NCI-H526 treated with DMSO at 0.1 percent for 48 hours (cell line): Measurements from ENCODE around the gene MAP2K5.

Source experiments
- DNase-seq: peaks from one replicate; lab custom pipeline; 2025; lab: John Stamatoyannopoulos, UW

Gene MAP2K5

DNA sequence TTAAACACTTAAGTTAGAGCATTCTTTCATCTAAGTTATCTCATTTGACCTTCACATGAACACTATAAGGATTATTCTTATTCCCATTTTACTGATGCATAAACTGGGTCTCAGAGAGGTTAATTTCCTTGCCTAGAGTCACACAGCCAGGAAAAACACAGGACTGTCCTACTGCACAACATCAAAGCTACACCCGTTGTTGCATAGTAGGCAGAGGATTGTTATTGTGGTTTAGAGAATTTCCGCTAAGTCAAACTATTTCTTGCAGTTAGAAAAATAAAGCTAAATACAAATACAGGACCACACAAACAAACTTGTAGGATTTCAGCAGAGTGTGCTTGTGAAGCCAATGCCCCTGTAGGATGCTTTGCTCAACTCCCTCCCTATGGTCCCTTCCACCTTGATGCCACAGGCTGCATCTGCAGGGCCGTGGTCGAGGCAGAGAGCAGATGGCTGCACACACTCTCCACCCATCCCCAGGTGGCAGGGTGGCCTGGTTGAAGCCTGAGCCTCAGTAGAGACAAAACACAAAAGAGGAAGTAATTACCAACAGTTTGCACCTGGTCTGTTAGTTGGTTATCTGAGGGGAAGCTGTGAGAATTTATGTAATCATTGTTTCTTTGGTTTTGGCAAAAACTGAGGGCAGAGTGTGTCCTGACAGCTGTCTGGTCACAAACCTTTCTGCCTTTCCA is 241.7 kb downstream of the MAP2K5 start:
- no peak for DNase-seq

DNA sequence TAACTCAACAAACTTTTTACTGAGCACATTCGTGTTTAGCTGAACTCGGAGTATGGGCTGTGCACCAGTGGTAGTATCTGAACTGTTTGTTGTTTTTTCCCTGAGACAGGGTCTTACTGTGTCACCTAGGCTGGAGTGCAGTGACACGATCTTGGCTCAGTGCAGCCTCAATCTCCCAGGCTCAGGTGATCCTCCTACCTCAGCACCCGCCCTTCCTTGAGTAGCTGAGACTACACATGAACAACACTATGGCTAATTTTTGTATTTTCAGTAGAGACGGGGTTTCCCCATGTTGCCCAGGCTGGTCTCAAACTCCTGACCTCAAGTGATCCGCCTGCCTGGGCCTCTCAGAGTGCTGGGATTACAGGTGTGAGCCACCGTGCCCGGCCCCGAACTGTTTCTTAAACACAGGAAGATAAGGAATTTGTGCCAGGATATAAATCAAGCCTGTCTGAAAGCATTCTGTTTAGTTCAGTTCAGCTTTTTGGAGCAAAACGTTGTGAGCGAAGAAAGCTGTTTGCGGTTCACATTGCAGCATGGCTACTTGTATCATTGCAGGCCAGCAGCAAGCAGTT is 242.4 kb downstream of the MAP2K5 start:
- DNase-seq: no peak

DNA sequence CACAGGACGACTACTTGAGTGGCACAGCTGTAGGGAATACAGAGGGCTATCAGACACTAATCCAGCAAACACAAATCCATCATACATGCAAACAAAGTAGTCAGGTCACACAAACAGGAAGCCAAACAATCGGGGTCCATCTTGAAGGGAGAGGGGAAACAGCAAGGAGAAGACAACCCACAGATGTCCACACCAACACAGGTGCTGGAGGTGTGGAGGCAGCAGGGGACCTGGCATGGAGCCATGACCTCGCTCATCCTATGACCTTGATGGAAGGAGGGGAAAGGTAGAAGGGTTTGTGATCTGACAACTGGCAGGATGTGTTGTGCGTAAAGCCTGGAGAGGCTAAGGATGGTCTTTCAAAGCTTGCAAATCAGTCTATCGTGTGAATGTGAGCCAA is 242.9 kb downstream of the MAP2K5 start:
- DNase-seq: no peak

DNA sequence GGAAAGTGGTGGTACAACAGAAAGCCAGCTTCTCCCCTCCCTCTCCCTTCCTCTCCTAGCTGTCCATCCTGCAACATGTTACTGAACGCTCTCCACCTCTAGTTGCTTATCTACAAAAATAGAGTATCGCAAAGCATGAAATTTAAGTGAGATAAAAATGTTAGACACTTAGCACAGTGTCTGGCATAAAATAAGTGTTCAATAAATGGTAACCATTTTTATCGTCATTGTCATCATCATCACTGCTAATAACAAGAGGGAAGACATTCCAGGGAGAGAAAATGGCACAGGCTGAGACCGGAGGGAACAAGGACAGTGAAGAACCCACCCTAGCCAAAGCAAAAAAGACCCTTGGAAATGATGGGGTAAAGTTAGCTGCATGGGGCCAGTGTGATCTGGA is 244.1 kb downstream of the MAP2K5 start:
- no peak for DNase-seq

DNA sequence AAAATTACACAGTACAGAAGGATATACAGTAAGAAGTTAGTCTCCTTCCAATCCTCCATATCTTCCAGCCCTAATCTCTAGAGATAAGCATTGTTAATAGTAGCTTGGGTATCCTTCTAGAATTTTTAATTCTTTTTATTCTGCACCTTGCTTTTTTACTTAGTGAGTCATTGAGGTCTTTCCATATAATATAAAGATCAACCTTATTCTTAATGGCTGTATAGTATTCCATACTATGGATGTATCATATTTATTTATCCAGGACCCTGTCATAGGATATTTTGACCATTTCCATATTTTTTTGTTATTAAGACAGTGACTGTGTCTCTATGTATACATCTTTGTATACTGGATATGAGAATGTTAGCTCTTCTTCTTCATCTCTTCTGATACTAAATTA is 246.5 kb downstream of the MAP2K5 start:
- no peak for DNase-seq

DNA sequence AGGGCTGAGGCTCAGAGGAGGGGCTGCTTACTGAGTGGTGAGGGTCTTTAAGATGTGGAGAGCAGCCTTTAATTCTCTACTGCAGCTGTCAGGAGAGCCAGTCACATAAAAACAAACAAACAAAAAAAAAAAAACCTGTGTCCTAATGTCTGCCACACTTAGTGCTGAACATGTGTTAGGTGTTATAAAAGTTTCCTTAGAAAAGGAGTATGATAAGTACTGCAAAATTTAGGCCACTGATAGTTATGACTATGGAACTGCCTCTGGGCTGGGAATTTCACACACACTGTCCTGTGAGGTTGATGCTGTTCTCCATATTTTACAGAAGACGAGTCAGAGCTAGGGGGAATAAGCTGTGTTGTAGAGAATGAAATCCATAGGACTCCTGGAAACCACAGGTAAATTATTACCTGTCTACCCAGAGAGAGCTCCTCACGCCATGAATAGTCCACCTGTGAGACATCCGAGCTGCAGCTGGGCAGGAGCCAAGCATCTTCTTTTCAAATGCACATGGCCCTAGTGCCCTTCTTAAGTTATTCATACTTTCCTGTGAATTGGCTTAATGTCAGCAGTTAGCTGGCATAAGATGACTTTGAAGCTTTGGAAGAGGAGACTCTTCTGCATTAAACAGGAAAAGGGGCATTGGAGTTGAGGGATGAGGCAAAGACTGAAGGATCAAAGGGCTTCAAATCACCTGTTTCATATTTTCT is 248.3 kb downstream of the MAP2K5 start:
- DNase-seq: no peak

DNA sequence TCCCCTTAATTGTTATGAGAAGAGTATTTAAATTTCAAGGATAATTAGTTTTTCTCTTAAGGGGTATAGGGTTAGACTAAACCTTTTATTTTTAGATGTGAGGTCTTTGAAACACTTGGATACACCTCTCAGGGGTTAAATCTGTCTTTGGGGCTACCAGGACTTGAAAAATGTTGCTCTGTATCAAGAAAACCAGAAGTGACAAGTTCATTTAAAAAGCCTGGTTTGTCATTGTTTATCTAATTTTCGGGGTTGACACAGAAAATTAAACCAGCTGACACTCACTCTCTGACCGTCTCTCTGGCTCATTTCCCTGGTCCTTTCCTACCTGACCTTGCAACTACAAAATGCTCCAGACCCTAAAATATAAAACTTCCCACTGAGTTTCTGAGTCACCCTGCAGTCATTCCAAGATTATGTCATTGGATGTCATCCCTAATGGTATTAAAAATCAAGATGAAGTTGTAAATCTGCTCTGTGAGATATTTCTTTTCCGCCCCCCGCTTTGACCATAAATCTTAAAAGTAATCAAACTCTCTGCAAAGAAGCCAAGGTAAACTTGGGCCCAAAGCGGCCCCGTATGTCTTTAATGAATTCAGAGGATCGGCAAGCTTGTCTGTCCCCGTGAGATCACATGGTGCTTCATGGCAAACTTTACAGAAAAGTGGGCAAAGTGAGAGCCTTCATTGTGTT is 249.9 kb downstream of the MAP2K5 start:
- no peak for DNase-seq

DNA sequence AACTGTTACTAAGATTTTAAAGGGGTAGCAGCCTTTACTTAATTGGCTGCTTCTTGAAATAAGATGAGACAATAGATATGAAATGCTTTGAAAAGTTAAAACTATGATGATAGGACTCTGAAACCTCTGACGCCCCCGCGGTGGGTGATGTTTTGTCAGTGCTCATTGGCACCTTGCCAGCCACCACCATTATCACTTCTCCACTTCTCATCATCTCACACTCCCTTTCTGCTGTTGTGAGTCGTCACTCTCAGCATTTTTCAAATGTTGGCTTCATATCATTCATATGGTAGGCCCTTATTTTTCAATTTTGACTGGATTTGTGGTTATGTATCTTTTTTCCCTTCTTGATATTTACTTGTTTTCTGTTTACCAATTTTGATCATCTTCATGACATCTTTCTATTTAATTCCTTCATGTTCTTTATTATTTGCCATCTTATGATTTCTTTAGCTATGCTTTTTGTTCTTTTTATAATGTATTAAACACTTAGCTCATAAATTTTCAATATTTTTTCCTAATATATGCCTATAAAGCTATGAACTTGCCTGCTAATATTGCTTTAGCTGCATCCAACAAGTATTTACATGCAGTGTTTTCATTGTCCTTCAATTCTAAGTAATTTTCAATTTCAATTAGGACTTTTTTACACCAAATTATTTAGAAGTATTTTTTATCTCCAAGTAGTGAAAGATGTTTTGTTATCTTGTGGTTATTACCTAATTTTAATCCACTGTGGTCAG is 252.5 kb downstream of the MAP2K5 start:
- no peak for DNase-seq

DNA sequence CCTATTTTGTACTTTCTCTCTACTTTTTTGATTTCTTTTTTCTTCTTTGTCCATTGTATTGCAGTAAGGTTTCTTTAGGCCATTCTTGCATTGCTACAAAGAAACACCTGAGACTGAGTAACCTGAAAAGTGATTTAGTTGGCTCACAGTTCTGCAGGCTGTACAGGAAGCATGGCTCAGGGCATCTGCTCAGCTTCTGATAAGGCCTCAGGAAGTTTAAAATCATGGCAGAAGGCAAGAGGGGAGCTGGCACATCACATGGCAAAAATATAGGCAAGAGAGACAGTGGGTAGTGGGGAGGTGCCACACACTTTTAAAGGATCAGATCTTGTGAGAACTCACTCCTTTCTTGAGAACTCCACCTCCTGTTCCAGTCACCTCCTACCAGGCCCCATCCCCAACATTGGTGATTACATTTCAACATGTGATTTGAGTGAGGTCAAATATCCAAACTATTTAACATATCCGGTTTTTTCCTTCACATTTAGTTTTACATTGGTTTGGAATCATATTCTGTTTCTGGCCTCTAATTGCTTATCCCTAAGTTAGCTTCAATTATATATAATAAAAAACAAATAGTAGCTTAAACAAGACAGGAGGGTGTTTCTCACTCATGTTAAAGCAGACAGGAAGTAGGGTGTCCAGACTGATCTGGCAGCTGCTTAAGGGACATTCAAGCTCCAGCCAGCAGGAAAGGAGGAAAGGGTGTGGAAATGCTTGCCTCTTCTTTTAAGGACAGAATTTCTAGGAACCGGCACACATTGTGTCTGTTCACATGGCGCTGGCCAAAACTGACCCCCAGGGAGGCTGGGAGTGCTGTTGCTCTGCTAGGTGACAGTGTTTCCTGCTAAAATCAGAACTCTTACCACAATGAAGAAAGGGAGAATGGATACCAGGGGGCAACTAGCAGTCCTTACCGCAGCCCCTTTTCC is 254.0 kb downstream of the MAP2K5 start:
- DNase-seq: no peak

DNA sequence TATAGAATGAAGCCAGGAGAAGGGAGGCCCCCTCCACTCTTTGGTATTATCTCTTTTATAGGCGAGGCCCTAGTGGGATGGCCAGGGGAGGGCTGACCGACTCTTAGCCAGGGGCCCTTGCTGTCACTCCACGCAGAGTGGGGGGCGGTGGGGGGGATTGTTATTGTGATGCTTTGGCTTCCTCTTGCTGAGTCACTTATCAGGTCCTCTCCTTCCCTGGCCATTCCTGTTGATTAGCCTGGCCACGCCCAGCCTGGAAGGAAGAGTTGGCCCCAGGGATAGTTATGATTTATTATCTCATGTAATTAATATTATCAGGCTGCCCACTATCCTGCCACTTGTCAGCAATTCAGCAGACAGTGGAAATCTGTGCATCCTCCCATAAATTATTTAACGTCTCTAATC is 257.3 kb downstream of the MAP2K5 start:
- no peak for DNase-seq

DNA sequence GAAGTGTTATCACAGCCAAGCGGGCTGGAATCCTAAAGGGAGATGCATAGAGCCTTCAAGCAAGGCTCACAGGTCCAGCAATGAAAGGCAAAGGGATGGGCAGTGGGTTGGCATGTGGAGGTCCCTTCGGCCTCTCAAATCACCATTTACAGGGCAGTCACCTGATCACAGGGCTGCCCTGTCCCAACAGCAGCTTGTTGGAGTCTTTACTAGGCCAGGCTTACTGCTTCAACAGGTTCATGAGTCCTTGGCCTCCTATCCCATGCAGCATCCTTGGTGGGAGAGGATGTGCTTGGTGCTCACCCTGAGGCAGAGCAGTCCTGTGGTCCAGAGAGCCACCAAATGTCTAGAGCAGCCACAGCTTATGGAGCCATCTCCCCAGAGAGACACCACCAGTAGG is 258.6 kb downstream of the MAP2K5 start:
- no peak for DNase-seq

DNA sequence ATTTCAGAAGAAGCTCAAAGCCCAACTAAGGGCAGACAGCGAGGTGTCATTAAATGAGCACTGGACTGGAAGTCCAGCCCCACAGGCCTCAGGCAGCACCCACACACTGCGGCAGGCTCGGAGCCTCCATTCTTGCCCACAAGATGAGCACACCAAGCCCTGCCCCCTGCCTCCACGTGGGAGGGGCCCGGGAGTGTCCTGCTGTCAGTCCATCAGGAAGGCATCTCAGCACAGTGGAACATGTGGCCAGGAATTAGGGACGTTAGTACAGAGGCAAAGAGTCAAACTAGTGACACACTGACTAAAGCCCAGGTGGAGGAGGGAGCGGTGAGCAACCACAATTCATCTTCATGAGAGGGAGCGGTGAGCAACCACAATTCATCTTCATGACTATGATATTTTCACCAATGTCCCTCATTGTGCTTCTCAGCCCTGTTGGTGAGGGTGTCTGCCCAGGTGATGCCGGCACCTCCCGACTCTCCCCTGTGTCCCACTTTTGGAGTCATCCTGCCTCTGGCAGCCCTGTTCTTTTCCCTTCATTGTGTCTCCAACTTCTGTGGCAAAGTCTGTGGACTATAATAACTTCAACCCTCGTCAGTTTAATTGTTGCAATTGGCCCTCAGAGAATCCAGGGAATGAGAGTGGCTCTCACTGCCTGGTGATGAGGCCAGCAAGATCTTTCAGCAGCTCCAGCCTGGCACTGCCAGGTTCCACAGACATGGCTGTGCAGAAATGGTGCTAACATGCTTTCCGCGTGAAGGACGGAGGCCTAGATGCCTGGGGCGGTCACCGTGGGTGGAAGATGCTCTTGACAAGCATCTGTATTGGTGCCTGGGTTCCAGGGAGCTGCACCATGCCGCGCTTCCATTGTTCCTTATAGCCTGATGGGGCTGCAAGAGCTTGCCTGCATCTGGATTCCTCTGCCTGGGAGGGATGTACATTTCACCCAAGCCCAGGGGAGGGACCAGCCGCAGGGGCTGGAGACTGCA is 259.7 kb downstream of the MAP2K5 start:
- no peak for DNase-seq

DNA sequence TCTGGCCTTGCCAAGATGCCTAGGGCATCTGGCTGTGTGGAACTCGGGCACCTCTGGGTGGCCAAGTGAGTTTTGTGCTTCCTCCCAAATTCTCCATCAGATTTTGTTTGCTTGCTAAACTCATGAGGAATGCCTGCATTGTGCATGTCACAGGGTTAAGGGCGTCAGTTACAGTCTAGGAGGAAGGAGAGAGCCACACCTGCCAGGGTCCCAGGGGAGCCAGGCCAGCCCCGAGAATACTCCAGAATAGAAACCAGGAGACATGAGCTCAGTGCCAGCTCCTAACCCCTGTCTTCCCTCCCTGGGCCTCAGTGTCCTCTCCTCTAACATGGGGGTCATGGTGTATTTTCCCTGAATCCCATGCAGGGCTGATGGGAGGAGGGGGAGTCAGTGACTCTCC is 260.8 kb downstream of the MAP2K5 start:
- DNase-seq: no peak

DNA sequence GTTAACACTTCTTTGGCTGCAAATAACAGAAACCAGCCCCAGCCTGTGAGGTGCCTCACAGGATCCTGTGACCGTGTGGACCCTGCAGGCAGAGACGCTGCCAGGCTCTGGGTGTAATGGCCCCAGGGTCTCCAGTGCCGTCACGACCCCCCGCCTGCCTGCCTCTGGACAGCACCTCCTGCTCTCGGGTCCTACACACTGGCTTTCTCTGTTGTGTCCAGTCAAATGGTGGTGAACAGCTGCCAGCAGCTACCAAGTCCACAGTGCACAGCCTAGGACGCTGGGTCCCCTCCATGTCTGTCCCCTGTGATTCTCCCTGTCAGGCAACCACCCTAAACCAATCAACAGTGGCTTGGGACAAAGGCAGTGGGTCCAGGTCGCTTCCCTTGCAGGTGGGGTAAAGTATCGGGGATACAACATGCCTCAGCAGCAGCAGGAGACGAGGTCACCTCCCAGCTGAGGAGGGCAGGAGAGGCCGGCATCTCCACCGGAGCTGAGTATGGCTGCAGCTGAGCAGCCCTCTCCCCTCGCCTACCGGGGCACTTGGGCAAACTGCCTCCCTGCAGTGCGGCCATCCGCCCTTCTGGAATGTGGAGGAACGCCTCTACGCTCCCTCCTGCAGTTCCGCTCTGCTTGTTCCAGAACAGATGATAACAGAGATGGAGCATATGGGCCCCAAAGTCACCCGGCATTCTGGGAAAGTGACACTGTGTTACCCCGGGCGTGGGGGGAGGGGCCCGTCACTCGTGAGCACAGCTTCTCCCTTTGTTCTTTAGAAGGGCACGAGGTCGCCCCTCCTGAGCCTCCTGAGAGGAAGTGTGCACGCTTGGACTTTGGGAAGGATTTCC is 261.7 kb downstream of the MAP2K5 start:
- no peak for DNase-seq

DNA sequence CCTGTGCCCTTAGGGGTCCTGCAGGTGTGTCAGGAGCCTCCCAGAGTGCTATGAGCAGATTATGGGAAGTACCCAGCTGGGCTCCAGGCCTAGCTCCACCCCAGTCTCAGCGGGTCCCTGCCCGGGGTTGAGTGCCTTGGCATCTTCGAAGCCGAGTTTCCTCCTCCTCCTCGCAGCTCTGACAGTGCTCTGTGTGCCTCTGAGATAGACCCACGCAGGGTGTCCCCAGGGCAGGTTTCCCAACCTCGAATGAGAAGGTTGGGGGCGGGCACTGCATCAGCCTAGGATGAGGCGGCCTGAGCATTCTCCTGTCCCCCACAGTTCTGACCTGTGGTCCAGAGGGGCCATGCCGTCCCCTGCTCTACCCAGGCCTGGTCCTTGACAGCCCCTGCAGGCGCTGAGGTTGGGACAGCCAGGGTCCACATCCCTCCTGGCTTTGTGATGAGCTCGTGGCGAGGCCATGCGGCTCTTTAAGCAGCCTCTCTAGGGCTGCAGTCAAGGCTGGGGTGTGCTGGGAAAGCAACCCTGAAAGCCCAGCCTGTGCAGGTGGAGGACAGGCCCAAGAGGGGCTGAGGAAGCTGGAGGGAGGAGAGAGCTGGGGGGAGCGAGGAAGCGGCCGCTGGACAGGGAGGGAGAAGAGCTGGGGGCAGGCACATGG is 262.6 kb downstream of the MAP2K5 start:
- DNase-seq: no peak

DNA sequence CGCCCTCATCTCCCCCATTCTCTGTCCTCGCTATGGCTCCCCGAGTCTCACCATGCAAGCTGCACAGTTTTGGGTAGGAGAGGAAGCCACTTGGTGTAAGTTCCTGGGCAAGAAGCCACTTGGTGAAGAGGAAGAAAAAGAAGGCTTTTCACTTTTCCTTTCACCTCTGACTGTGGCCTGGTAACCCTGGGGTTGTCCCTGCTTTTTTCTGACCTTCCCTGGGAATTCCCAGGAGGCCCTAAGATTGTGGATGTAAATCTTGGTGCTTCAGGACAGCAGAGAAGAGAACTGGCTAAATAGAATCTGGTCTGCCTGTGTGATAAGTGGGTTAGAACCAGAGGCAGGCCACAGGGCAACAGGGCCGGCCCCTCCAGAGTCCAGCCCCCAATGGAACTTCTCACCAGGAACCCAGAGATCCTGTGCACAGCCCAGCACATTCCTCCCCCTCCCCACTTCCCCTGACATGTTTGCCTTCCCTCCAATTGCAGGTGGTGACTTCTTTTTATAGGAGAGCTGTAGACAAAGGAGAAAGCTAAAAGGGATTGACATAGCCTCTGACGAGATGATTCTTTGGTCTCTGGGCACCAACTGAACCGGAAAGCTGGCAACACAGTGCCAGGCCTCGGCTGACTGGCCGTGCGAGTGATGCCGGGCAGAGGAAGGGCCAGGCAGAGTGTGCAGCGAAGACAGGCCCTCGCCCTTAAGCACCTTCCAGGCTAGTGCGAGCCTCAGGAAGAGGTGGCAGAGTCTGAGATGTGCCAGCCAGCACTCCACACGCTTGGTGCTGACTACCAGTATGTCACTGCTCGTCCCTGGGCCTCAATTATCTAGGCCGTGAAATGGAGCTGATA is 263.4 kb downstream of the MAP2K5 start:
- DNase-seq: no peak

DNA sequence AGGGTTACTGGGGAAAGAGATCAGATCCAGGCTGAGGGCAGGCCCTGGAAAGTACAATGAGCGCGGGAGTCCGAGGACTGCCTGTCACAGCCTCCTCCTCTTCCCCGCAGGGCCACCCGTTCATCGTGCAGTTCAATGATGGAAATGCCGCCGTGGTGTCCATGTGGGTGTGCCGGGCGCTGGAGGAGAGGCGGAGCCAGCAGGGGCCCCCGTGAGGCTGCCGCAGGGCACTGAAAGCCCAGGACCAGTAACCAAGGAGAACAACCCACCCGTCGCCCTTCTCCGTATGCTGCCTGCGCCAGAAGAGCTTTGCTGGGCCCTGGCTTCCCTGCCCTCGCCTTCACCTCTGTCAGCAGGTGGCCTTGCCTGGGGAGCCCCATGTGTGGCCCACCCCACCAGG is 264.0 kb downstream of the MAP2K5 start:
- DNase-seq: no peak
